HEK293 (cell line): ENCODE measurements around the gene NOS1.

Experiments
- CTCF ChIP-seq: fragments of 450-650 bp; formaldehyde crosslinking; IDR thresholded peaks from 2 replicates; pipeline ENCODE4 v1.5.1; 2016; ENCODE audit warnings: missing biosample characterization, missing genetic modification characterization
- GLI4 ChIP-seq: fragments of 450-650 bp; formaldehyde crosslinking; IDR thresholded peaks from 2 replicates; pipeline ENCODE4 v1.5.1; 2016; ENCODE audit warnings: missing biosample characterization, missing genetic modification characterization
- KLF8 ChIP-seq: fragments of 450-650 bp; formaldehyde crosslinking; IDR thresholded peaks from 2 replicates; pipeline ENCODE4 v1.5.1; 2016; ENCODE audit warnings: missing biosample characterization, missing genetic modification characterization
- YY1 ChIP-seq: fragments of 450-650 bp; formaldehyde crosslinking; IDR thresholded peaks from 2 replicates; pipeline ENCODE4 v1.5.1; 2018; ENCODE audit warnings: missing biosample characterization, missing genetic modification characterization
- ZBTB21 ChIP-seq: fragments of 450-650 bp; formaldehyde crosslinking; IDR thresholded peaks from 2 replicates; pipeline ENCODE4 v1.5.1; 2017; ENCODE audit warnings: missing biosample characterization, missing genetic modification characterization
- ZFHX2 ChIP-seq: fragments of 450-650 bp; formaldehyde crosslinking; conservative IDR thresholded peaks from 2 replicates; pipeline ENCODE4 v1.5.1; 2016; ENCODE audit warnings: missing biosample characterization, missing genetic modification characterization
- ZNF146 ChIP-seq: fragments of 450-650 bp; formaldehyde crosslinking; IDR thresholded peaks from 2 replicates; pipeline ENCODE4 v1.5.1; 2016; ENCODE audit warnings: missing biosample characterization, missing genetic modification characterization
- ZNF148 ChIP-seq: fragments of 450-650 bp; formaldehyde crosslinking; IDR thresholded peaks from 2 replicates; pipeline ENCODE4 v1.5.0; 2017; ENCODE audit warnings: missing biosample characterization, missing genetic modification characterization, borderline replicate concordance
- ZNF274 ChIP-seq, 2 experiments: fragments of 200-500 bp in 1 of 2; fragments of 450-650 bp in 1 of 2; sonication (Bioruptor generic) in 1 of 2; formaldehyde crosslinking in 1 of 2; IDR thresholded peaks; 2 replicates each; pipeline versions ENCODE4 v1.5.1 to v1.6.1; 2014 to 2016; ENCODE audit warnings: borderline replicate concordance in 1 of 2, inconsistent platforms in 1 of 2, low read length in 1 of 2, missing biosample characterization in 1 of 2, missing genetic modification characterization in 1 of 2
- ZNF362 ChIP-seq: fragments of 450-650 bp; formaldehyde crosslinking; IDR thresholded peaks from 2 replicates; pipeline ENCODE4 v1.5.1; 2016; ENCODE audit warnings: missing biosample characterization, missing genetic modification characterization
- ZNF558 ChIP-seq: fragments of 450-650 bp; formaldehyde crosslinking; IDR thresholded peaks from 2 replicates; pipeline ENCODE4 v1.5.1; 2016; ENCODE audit warnings: missing biosample characterization, missing genetic modification characterization
- ZNF791 ChIP-seq: fragments of 450-650 bp; formaldehyde crosslinking; IDR thresholded peaks from 2 replicates; pipeline ENCODE4 v1.5.1; 2016; ENCODE audit warnings: missing biosample characterization, missing genetic modification characterization

- TF ChIP-seq CTCF (tag by site-specific recombination) (no peak), ZNF148 (tag by site-specific recombination) (no peak), KLF8 (no peak), ZNF362 (tag by site-specific recombination) (no peak), ZNF791 (tag by site-specific recombination) (no peak), ZNF274 (IDR thresholded peaks at IDR 0.05; ENCODE audit: low read length) (no peak), ZNF274 (tag by site-specific recombination; IDR thresholded peaks at IDR 0.05; ENCODE audit: borderline replicate concordance) (no peak), YY1 (tag by site-specific recombination) (no peak), ZNF146 (tag by site-specific recombination) (no peak), ZBTB21 (tag by site-specific recombination) (no peak), ZFHX2 (tag by site-specific recombination) (no peak), ZNF558 (no peak), GLI4 (tag by site-specific recombination) (no peak)
Observed at GRCh38 chr12:117352206-117352605, 9.2 kb downstream of the NOS1 start.
